ENCODE results near the gene TBC1D2B.

Gene TBC1D2B

GRCh38 chr15:78052001-78052401, 25.5 kb downstream of the TBC1D2B start:
- peak in 1 of 5 experiments; percentile 54 for DNase-seq

GRCh38 chr15:78051596-78051995, 25.9 kb downstream of the TBC1D2B start:
- peak in 1 of 5 experiments; percentile 64 for DNase-seq

- peak in 1 of 5 experiments; percentile 74 for DNase-seq
Measured at GRCh38 chr15:78050826-78051225, 26.7 kb downstream of the TBC1D2B start.

- peak in 2 of 5 experiments; percentile 79 to 80 for DNase-seq
Measured at GRCh38 chr15:78050441-78050809, 27.1 kb downstream of the TBC1D2B start.

- peak in 2 of 5 experiments; percentile 47 to 91 for DNase-seq
Measured at GRCh38 chr15:78049691-78050440, 27.6 kb downstream of the TBC1D2B start.

GRCh38 chr15:78048628-78048920, 28.9 kb downstream of the TBC1D2B start:
- no peak for DNase-seq

- DNase-seq: peak in 2 of 5 experiments; percentile 54 to 72
Measured at GRCh38 chr15:78047761-78048627, 29.5 kb downstream of the TBC1D2B start.

GRCh38 chr15:78046796-78047341, 30.6 kb downstream of the TBC1D2B start:
- peak in 2 of 5 experiments; percentile 39 to 92 for DNase-seq

- DNase-seq: no peak
Measured at GRCh38 chr15:78045189-78045588, 32.3 kb downstream of the TBC1D2B start.

GRCh38 chr15:78044407-78045155, 32.9 kb downstream of the TBC1D2B start:
- DNase-seq: peak in 2 of 5 experiments; percentile 72 to 84

GRCh38 chr15:78041946-78042345, 35.6 kb downstream of the TBC1D2B start:
- no peak for DNase-seq

- no peak for DNase-seq
Measured at GRCh38 chr15:78040653-78041244, 36.8 kb downstream of the TBC1D2B start.

GRCh38 chr15:78038585-78039247, 38.8 kb downstream of the TBC1D2B start:
- no peak for DNase-seq

GRCh38 chr15:78037779-78038305, 39.7 kb downstream of the TBC1D2B start:
- DNase-seq: peak in 1 of 5 experiments; percentile 59

GRCh38 chr15:78037328-78037727, 40.2 kb downstream of the TBC1D2B start:
- no peak for DNase-seq

GRCh38 chr15:78035861-78036476, 41.5 kb downstream of the TBC1D2B start:
- DNase-seq: no peak

- DNase-seq: peak in 1 of 5 experiments; percentile 57
Measured at GRCh38 chr15:78035321-78035751, 42.2 kb downstream of the TBC1D2B start.

- peak; percentile 37 to 92 (median 75) for DNase-seq
Measured at GRCh38 chr15:78034495-78035191, 42.9 kb downstream of the TBC1D2B start.

- peak in 3 of 5 experiments; percentile 61 to 81 (median 68) for DNase-seq
Measured at GRCh38 chr15:78033864-78034263, 43.6 kb downstream of the TBC1D2B start.

GRCh38 chr15:78032671-78033070, 44.8 kb downstream of the TBC1D2B start:
- DNase-seq: no peak

Data from T-helper 2 cell (primary cell).